Esophagus squamous epithelium (tissue), 4 donors: ENCODE data around the gene RPSA.

Experiments used
- POLR2A ChIP-seq, 4 donors: fragments of 450-650 bp; IDR thresholded peaks; one replicate each; pipeline ENCODE4 v1.6.1; 2017; ENCODE audit warnings: antibody characterized with exemption in 4 of 4, mild to moderate bottlenecking in 4 of 4, moderate library complexity in 3 of 4
- TF ChIP-seq, protein P1 (sequence below), 6 experiments: fragments of 450-650 bp in 4 of 6; fragments of 200-600 bp in 2 of 6; sonication (generic) in 2 of 6; IDR thresholded peaks; one replicate each; pipeline ENCODE4 v1.5.1; 2016 to 2019; ENCODE audit warnings: antibody characterized with exemption in 6 of 6, mild to moderate bottlenecking in 4 of 6, moderate library complexity in 4 of 6

DNA sequence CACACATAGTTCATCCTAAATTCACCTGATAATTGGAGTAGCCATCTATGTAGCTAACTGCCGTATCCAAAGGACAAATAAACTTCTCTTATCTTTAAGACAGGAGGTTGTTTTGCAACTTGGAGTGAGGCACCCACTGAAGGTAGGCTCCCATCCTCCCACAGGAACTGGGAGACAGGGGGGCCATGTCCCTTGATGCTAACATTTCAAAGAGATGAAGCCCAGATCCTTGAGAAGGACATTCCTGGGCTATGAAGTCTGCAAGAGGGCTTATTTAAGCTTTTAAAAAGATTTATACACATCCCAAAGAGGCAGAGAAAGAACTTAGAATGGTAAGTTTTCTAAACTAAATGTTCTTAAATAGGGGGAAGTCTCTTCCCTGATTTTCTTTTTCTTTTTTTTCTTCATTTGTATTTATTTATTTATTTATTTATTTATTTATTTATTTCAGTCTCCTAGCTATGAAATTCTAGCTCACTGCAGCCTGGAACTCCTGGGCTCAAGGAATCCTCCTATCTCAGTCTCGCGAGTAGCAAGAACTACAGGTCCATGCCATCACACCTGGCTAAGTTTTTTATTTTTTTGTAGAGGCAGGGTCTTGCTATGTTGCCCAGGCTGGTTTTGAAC lies 48.2 kb downstream of the RPSA start:
- TF ChIP-seq, protein P1, sequence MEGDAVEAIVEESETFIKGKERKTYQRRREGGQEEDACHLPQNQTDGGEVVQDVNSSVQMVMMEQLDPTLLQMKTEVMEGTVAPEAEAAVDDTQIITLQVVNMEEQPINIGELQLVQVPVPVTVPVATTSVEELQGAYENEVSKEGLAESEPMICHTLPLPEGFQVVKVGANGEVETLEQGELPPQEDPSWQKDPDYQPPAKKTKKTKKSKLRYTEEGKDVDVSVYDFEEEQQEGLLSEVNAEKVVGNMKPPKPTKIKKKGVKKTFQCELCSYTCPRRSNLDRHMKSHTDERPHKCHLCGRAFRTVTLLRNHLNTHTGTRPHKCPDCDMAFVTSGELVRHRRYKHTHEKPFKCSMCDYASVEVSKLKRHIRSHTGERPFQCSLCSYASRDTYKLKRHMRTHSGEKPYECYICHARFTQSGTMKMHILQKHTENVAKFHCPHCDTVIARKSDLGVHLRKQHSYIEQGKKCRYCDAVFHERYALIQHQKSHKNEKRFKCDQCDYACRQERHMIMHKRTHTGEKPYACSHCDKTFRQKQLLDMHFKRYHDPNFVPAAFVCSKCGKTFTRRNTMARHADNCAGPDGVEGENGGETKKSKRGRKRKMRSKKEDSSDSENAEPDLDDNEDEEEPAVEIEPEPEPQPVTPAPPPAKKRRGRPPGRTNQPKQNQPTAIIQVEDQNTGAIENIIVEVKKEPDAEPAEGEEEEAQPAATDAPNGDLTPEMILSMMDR (IDR thresholded peaks at IDR 0.05): no peak
- TF ChIP-seq POLR2A (IDR thresholded peaks at IDR 0.05): no peak
